Skeletal muscle tissue (tissue), 4 donors: ENCODE measurements around the gene CYP27C1. TPM values are rescaled to one million over a fixed set of nuclear protein-coding genes. Genes with fewer than 3 reads are reported as not detected.
"Not testable (repeated sequence)": the region's sequence is repeated elsewhere in the genome, so short reads cannot be mapped to it uniquely, and the experiment has no call there.

Source experiments
- H3K27ac ChIP-seq: one replicate; pipeline ENCODE4 v1.7.0; 2013; ENCODE audit warnings: mild to moderate bottlenecking, low read depth, low read length, inconsistent platforms
- H3K27me3 ChIP-seq, 3 donors: one replicate each; pipeline ENCODE4 v1.7.0; 2013; ENCODE audit warnings: low read length in 3 of 3; ENCODE audit not compliant: control insufficient read depth in 3 of 3, insufficient read depth in 3 of 3
- H3K36me3 ChIP-seq, 3 donors: one replicate each; pipeline ENCODE4 v1.7.0; 2013; ENCODE audit warnings: low read length in 3 of 3; ENCODE audit not compliant: control insufficient read depth in 3 of 3, insufficient read depth in 3 of 3
- H3K4me1 ChIP-seq, 3 donors: one replicate each; pipeline ENCODE4 v1.7.0; 2013; ENCODE audit warnings: low read length in 3 of 3, mild to moderate bottlenecking in 3 of 3; ENCODE audit not compliant: control insufficient read depth in 3 of 3, insufficient read depth in 3 of 3
- H3K4me3 ChIP-seq, 3 donors: one replicate each; pipeline ENCODE4 v1.7.0; 2013; ENCODE audit warnings: low read length in 3 of 3
- H3K9ac ChIP-seq, 3 donors: one replicate each; pipeline ENCODE4 v1.7.0; 2013; ENCODE audit warnings: low read length in 3 of 3, mild to moderate bottlenecking in 3 of 3, moderate library complexity in 2 of 3, low read depth in 1 of 3
- H3K9me3 ChIP-seq, 3 donors: one replicate each; pipeline ENCODE4 v1.7.0; 2013; ENCODE audit warnings: low read length in 3 of 3; ENCODE audit not compliant: control insufficient read depth in 3 of 3
- total RNA-seq: library from RNA; depleted of rRNA; stranded (reverse); fragments of >200 nt; gene quantifications from one replicate; pipeline ENCODE4 v1.2.3, GENCODE V29; 2014
- donor health status: Osteomylitis.

The CYP27C1 gene
- total RNA-seq, 1 donor from 2014 or later, result 2.6 TPM

DNA sequence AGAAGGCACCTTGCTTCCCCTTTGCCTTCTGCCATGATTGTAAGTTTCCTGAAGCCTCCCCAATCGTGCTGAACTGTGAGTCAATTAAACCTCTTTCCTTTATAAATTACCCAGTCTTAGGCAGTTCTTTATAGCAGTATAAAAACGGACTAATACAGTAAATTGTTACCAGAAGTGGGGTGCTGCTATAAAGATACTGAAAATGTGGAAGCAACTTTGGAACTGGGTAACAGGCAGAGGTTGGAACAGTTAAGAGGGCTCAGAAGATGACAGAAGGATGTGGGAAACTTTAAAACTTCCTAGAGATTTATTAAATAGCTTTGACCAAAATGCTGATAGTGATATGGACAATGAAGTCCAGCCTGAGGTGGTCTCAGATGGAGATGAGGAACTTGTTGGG, 17.7 kb upstream of the CYP27C1 start:
- H3K9ac ChIP-seq, H3K9me3 ChIP-seq, H3K4me3 ChIP-seq, H3K27ac ChIP-seq, H3K27me3 ChIP-seq, H3K4me1 ChIP-seq, H3K36me3 ChIP-seq: not testable (repeated sequence)

DNA sequence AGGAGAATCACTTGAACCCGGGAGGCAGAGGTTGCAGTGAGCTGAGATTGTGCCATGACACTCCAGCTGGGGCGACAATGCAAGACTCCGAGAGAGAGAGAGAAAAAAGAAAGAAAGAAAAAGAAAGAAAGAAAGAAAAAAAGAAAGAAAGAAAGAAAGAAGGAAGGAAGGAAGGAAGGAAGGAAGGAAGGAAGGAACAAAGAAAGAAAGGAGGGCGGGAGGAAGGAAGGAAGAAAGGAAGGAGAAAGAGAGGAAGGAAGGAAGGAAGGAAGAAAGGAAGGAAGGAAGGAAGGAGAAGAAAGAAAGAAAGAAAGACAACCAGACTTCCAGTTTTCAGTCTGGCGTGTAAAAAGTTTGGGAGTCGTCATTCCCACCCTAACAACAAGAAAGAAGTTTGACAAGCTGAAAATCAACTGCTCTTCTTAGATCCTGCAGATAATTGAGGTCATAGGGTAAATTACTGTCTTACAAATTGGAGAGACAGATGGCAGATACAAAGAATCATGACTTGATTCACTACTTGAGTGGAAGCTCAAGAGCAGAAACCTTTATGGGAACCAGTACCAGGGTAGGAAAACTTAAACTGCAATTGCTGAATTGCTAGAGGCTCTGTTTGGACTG, 15.1 kb upstream of the CYP27C1 start:
- Histone ChIP-seq H3K27ac (no peak overlapping the region), H3K27me3 (no peaks in the 10 kb centered on the region), H3K4me1 (no peaks in the 10 kb centered on the region), H3K36me3 (no peaks in the 10 kb centered on the region), H3K9ac (no peak overlapping the region), H3K9me3 (no peaks in the 10 kb centered on the region), H3K4me3 (no peak overlapping the region)

- Histone ChIP-seq H3K4me1 (no peaks in the 10 kb centered on the region), H3K36me3 (no peaks in the 10 kb centered on the region), H3K4me3 (no peak overlapping the region), H3K27me3 (no peaks in the 10 kb centered on the region), H3K27ac (no peak overlapping the region), H3K9me3 (no peaks in the 10 kb centered on the region), H3K9ac (no peak overlapping the region)
Measured at GRCh38 chr2:127233710-127234109, 13.6 kb upstream of the CYP27C1 start.

- no peaks in the 10 kb centered on the region for H3K4me1 ChIP-seq
- no peaks in the 10 kb centered on the region for H3K36me3 ChIP-seq
- peaks cover 0 to 8% (median 5%) of the 10 kb centered on the region in 3 donors for H3K27me3 ChIP-seq
- H3K9ac ChIP-seq, result no peak overlapping the region
- H3K4me3 ChIP-seq, result no peak overlapping the region
- no peak overlapping the region for H3K27ac ChIP-seq
- H3K9me3 ChIP-seq, result peaks cover 0 to 3% (median 0%) of the 10 kb centered on the region in 3 donors
Measured at GRCh38 chr2:127231130-127231865, 11.2 kb upstream of the CYP27C1 start.

- Histone ChIP-seq H3K27me3 (peaks cover 3 to 22% (median 16%) of the 10 kb centered on the region in 3 donors), H3K9me3 (peaks cover 0 to 3% (median 0%) of the 10 kb centered on the region in 3 donors), H3K4me1 (no peaks in the 10 kb centered on the region), H3K27ac (no peak overlapping the region), H3K9ac (no peak overlapping the region), H3K36me3 (no peaks in the 10 kb centered on the region), H3K4me3 (no peak overlapping the region)
Measured at GRCh38 chr2:127229555-127229954, 9.5 kb upstream of the CYP27C1 start.

GRCh38 chr2:127228102-127228501, 8.0 kb upstream of the CYP27C1 start:
- H3K4me3 ChIP-seq, result no peak overlapping the region
- no peaks in the 10 kb centered on the region for H3K4me1 ChIP-seq
- peaks cover 0 to 3% (median 0%) of the 10 kb centered on the region in 3 donors for H3K9me3 ChIP-seq
- peaks cover 3 to 22% (median 16%) of the 10 kb centered on the region in 3 donors for H3K27me3 ChIP-seq
- H3K9ac ChIP-seq, result no peak overlapping the region
- H3K27ac ChIP-seq, result no peak overlapping the region
- H3K36me3 ChIP-seq, result no peaks in the 10 kb centered on the region

- not testable (repeated sequence) for H3K4me1 ChIP-seq, H3K9ac ChIP-seq, H3K4me3 ChIP-seq, H3K27ac ChIP-seq, H3K36me3 ChIP-seq, H3K9me3 ChIP-seq
- peaks cover 3 to 22% (median 16%) of the 10 kb centered on the region in 3 donors for H3K27me3 ChIP-seq
Measured at GRCh38 chr2:127227264-127227660, 7.2 kb upstream of the CYP27C1 start.

DNA sequence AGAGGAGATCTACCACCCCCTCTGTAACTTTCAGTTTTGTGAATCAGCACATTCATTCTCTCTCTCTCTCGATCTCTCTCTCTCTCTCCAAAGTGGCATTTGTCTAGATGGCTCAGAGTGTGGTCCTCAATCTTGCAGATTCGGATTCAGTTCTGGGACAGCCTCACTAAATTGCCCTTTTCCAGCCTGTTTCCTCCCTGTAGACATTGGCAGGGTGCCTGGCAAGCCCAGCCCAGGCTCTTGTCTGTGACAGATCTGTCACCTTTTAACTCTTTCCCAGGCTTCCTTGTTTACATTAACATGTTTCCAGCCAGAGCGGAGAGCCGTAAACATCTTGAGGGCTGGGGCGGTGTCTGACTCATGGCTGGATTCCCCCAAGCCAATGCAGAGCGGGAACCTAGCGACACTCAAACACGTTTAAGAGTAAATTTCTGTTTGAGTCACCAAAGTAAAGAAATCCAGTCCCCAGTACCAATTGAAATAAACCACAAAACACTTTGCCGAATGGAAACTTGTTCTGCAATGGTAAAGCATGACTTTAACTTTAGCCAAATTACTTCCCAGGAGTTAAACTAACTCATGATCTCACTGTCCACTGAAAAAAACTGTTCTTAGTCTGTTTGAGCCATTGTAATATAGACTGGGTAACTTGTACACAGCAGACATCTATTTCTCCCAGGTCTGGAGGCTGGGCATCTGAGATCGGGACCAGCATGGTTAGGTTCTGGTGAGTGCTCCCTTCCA, 6.6 kb upstream of the CYP27C1 start:
- peaks cover 0 to 3% (median 0%) of the 10 kb centered on the region in 3 donors for H3K9me3 ChIP-seq
- no peaks in the 10 kb centered on the region for H3K4me1 ChIP-seq
- H3K27me3 ChIP-seq, result peaks cover 3 to 22% (median 16%) of the 10 kb centered on the region in 3 donors
- H3K27ac ChIP-seq, result no peak overlapping the region
- no peaks in the 10 kb centered on the region for H3K36me3 ChIP-seq
- no peak overlapping the region for H3K4me3 ChIP-seq
- no peak overlapping the region for H3K9ac ChIP-seq

- H3K27ac ChIP-seq, result no peak overlapping the region
- no peaks in the 10 kb centered on the region for H3K36me3 ChIP-seq
- no peak overlapping the region for H3K4me3 ChIP-seq
- peaks cover 0 to 3% (median 0%) of the 10 kb centered on the region in 3 donors for H3K9me3 ChIP-seq
- no peak overlapping the region for H3K9ac ChIP-seq
- H3K4me1 ChIP-seq, result no peaks in the 10 kb centered on the region
- peaks cover 3 to 26% (median 16%) of the 10 kb centered on the region in 3 donors for H3K27me3 ChIP-seq
Measured at GRCh38 chr2:127226132-127226519, 6.0 kb upstream of the CYP27C1 start.
